Measurements from ENCODE around the gene MAPK8. TPM values are rescaled to one million over a fixed set of nuclear protein-coding genes. Genes with fewer than 3 reads are reported as not detected.

The MAPK8 gene
- total RNA-seq, 1 donor from 2014 or later, result 7.7 TPM

- intact Hi-C loops (cut with DNase I), result no loop called here
- TF ChIP-seq CTCF (IDR thresholded peaks at IDR 0.05), result no peak
- H3K4me3 ChIP-seq, result no peak overlapping the region
- no peaks in the 10 kb centered on the region for H3K36me3 ChIP-seq
- H3K9me3 ChIP-seq, result no peaks in the 10 kb centered on the region
- H3K27ac ChIP-seq, result no peak overlapping the region
- DNase-seq (ENCODE audit: low spot score in 2 of 2), result no peak
- no peaks in the 10 kb centered on the region for H3K4me1 ChIP-seq
- no peaks in the 10 kb centered on the region for H3K27me3 ChIP-seq
Observed at GRCh38 chr10:48300556-48300955, 5.9 kb upstream of the MAPK8 start.

GRCh38 chr10:48302515-48303476, 3.7 kb upstream of the MAPK8 start:
- no peaks in the 10 kb centered on the region for H3K36me3 ChIP-seq
- no peaks in the 10 kb centered on the region for H3K27me3 ChIP-seq
- TF ChIP-seq CTCF (IDR thresholded peaks at IDR 0.05), result no peak
- DNase-seq (ENCODE audit: low spot score in 2 of 2), result no peak
- H3K4me1 ChIP-seq, result peaks cover 0 to 5% of the 10 kb centered on the region in 2 donors
- intact Hi-C loops (cut with DNase I), result no loop called here
- no peak overlapping the region for H3K4me3 ChIP-seq
- no peaks in the 10 kb centered on the region for H3K9me3 ChIP-seq
- H3K27ac ChIP-seq, result no peak overlapping the region

- no peak for DNase-seq (ENCODE audit: low spot score in 2 of 2)
Observed at GRCh38 chr10:48305905-48306264, 592 bp upstream of the MAPK8 start.

GRCh38 chr10:48306870-48307710, 613 bp downstream of the MAPK8 start:
- peak in 1 of 2 donors; percentile 78 for DNase-seq (ENCODE audit: low spot score in 2 of 2)
- no peaks in the 10 kb centered on the region for H3K9me3 ChIP-seq

More at GRCh38 chr10:48305905-48306264, 592 bp upstream of the MAPK8 start:
- Histone ChIP-seq H3K4me3 (peak overlapping the region; percentile 88 to 99), H3K4me1 (peaks cover 0 to 7% of the 10 kb centered on the region in 2 donors), H3K9me3 (no peaks in the 10 kb centered on the region), H3K27me3 (no peaks in the 10 kb centered on the region), H3K36me3 (no peaks in the 10 kb centered on the region), H3K27ac (peak overlapping the region; percentile 94 to 96)
- no peak for TF ChIP-seq CTCF (IDR thresholded peaks at IDR 0.05)
- intact Hi-C loops (cut with DNase I), result loop anchor here (2.0 to 5.0 kb wide), 3 partner anchors 217 to 806 kb away; no protein-coding TSS in a partner anchor

More at GRCh38 chr10:48306870-48307710, 613 bp downstream of the MAPK8 start:
- H3K27me3 ChIP-seq, result no peaks in the 10 kb centered on the region
- no peak for TF ChIP-seq CTCF (IDR thresholded peaks at IDR 0.05)
- H3K36me3 ChIP-seq, result no peaks in the 10 kb centered on the region
- H3K27ac ChIP-seq, result peak overlapping the region; percentile 94 to 96
- peak overlapping the region; percentile 88 to 99 for H3K4me3 ChIP-seq
- H3K4me1 ChIP-seq, result peaks cover 0 to 7% of the 10 kb centered on the region in 2 donors
- intact Hi-C loops (cut with DNase I), result loop anchor here (2.0 to 5.0 kb wide), 3 partner anchors 216 to 805 kb away; no protein-coding TSS in a partner anchor

Data from ascending aorta (tissue), 2 donors.